ENCODE measurements around the gene RTF2. TPM values are rescaled to one million over a fixed set of nuclear protein-coding genes. Genes with fewer than 3 reads are reported as not detected.
"Not testable (repeated sequence)": the region's sequence is repeated elsewhere in the genome, so short reads cannot be mapped to it uniquely, and the experiment has no call there.

Gene RTF2
- total RNA-seq, 5 donors from 2014 or later (not counting 1 experiment from before 2014, with no cell fraction given), result 55.8 to 69.7 (median 64.8) TPM

- POLR2A ChIA-PET; H3K4me3 Mint-ChIP-seq; H3K27me3 ChIP-seq (replicated peaks in 1 of 2; ENCODE audit: control insufficient read depth in 2 of 2, extremely low read depth in 1 of 2, insufficient read depth in 2 of 2, low read length in 1 of 2); ATAC-seq (replicated peaks in 1 of 4); H3K27me3 Mint-ChIP-seq; H3K27ac ChIP-seq (ENCODE audit: low read length); H3K4me3 ChIP-seq (ENCODE audit: control insufficient read depth in 1 of 2, extremely low read depth in 1 of 2, low read length in 1 of 2); H3K9me3 ChIP-seq; DNase-seq; H3K27ac Mint-ChIP-seq; H3K4me1 ChIP-seq (ENCODE audit: control insufficient read depth in 1 of 2, extremely low read depth in 1 of 2, insufficient read depth in 2 of 2, low read length in 2 of 2): not testable (repeated sequence)
- peaks cover 0 to 13% (median 12%) of the 10 kb centered on the region in 3 donors for H3K9me3 Mint-ChIP-seq
- H3K36me3 Mint-ChIP-seq, result peaks cover 28% of the 10 kb centered on the region
- CTCF ChIA-PET, result interaction anchor here in 1 of 2 donors (0.6 kb wide), 1 partner anchor 42 kb away, joined by 3 read pairs; no protein-coding TSS in a partner anchor
- H3K36me3 ChIP-seq (ENCODE audit: control insufficient read depth in 2 of 2, extremely low read depth in 1 of 2, insufficient read depth in 1 of 2, low read length in 1 of 2), result peaks cover 3 to 11% of the 10 kb centered on the region in 2 donors
- H3K4me1 Mint-ChIP-seq, result peaks cover 7 to 21% (median 8%) of the 10 kb centered on the region in 3 donors
- 88% methylated on average over 3 of the region's 7 CpGs for WGBS (ENCODE audit: insufficient coverage)
These were observed 56.0 kb downstream of the RTF2 start, which contains the start of gene FAM209A for GRCh38 chr20:56524444-56524843. FAM209A (plus strand) TSS chr20:56524744; CDS start chr20:56524809, 65 bp downstream.

GRCh38 chr20:56527521-56527920 is 59.1 kb downstream of the RTF2 start:
- ChIA-PET CTCF (no interaction called here), POLR2A (no interaction called here)
- Histone ChIP-seq H3K27me3 (replicated peaks in 1 of 2; ENCODE audit: control insufficient read depth in 2 of 2, extremely low read depth in 1 of 2, insufficient read depth in 2 of 2, low read length in 1 of 2) (no peaks in the 10 kb centered on the region), H3K4me3 (ENCODE audit: control insufficient read depth in 1 of 2, extremely low read depth in 1 of 2, low read length in 1 of 2) (no peak overlapping the region), H3K9me3 (no peaks in the 10 kb centered on the region), H3K27ac (ENCODE audit: low read length) (no peak overlapping the region), H3K4me1 (ENCODE audit: control insufficient read depth in 1 of 2, extremely low read depth in 1 of 2, insufficient read depth in 2 of 2, low read length in 2 of 2) (peaks cover 3 to 4% of the 10 kb centered on the region in 2 experiments), H3K36me3 (ENCODE audit: control insufficient read depth in 2 of 2, extremely low read depth in 1 of 2, insufficient read depth in 1 of 2, low read length in 1 of 2) (no peaks in the 10 kb centered on the region)
- WGBS (ENCODE audit: insufficient coverage), result 99% methylated on average over 7 of the region's 7 CpGs
- Mint-ChIP-seq H3K9me3 (no peaks in the 10 kb centered on the region), H3K27me3 (no peaks in the 10 kb centered on the region), H3K4me1 (peaks cover 7 to 16% (median 8%) of the 10 kb centered on the region in 3 donors), H3K36me3 (peaks cover 7% of the 10 kb centered on the region), H3K27ac (no peak overlapping the region), H3K4me3 (no peak overlapping the region)
- DNase-seq, result no peak
- no peak for ATAC-seq (replicated peaks in 1 of 4)

GRCh38 chr20:56532946-56533345 is 64.5 kb downstream of the RTF2 start, which contains the start of gene FAM209B:
FAM209B (plus strand) TSS chr20:56533246; CDS start chr20:56533342, 96 bp downstream.
- H3K4me3 Mint-ChIP-seq; H3K36me3 ChIP-seq (ENCODE audit: control insufficient read depth in 2 of 2, extremely low read depth in 1 of 2, insufficient read depth in 1 of 2, low read length in 1 of 2); DNase-seq; H3K9me3 Mint-ChIP-seq; ATAC-seq (replicated peaks in 1 of 4); H3K4me3 ChIP-seq (ENCODE audit: control insufficient read depth in 1 of 2, extremely low read depth in 1 of 2, low read length in 1 of 2); H3K27me3 Mint-ChIP-seq; H3K9me3 ChIP-seq; H3K4me1 Mint-ChIP-seq; H3K27me3 ChIP-seq (replicated peaks in 1 of 2; ENCODE audit: control insufficient read depth in 2 of 2, extremely low read depth in 1 of 2, insufficient read depth in 2 of 2, low read length in 1 of 2); H3K27ac Mint-ChIP-seq; POLR2A ChIA-PET; H3K27ac ChIP-seq (ENCODE audit: low read length); CTCF ChIA-PET; H3K4me1 ChIP-seq (ENCODE audit: control insufficient read depth in 1 of 2, extremely low read depth in 1 of 2, insufficient read depth in 2 of 2, low read length in 2 of 2): not testable (repeated sequence)
- H3K36me3 Mint-ChIP-seq, result peaks cover 16% of the 10 kb centered on the region
- 89% methylated on average over 6 of the region's 9 CpGs for WGBS (ENCODE audit: insufficient coverage)

- 86% methylated on average over 1 of the region's 3 CpGs for WGBS (ENCODE audit: insufficient coverage)
- H3K27ac ChIP-seq (ENCODE audit: low read length), result no peak overlapping the region
- Mint-ChIP-seq H3K4me1 (no peaks in the 10 kb centered on the region), H3K27me3 (no peaks in the 10 kb centered on the region), H3K36me3 (peaks cover 13% of the 10 kb centered on the region), H3K27ac (no peak overlapping the region), H3K9me3 (no peaks in the 10 kb centered on the region), H3K4me3 (no peak overlapping the region)
- H3K4me1 ChIP-seq (ENCODE audit: control insufficient read depth in 1 of 2, extremely low read depth in 1 of 2, insufficient read depth in 2 of 2, low read length in 2 of 2), result no peaks in the 10 kb centered on the region
- H3K27me3 ChIP-seq (replicated peaks in 1 of 2; ENCODE audit: control insufficient read depth in 2 of 2, extremely low read depth in 1 of 2, insufficient read depth in 2 of 2, low read length in 1 of 2), result no peaks in the 10 kb centered on the region
- no peaks in the 10 kb centered on the region for H3K36me3 ChIP-seq (ENCODE audit: control insufficient read depth in 2 of 2, extremely low read depth in 1 of 2, insufficient read depth in 1 of 2, low read length in 1 of 2)
- H3K9me3 ChIP-seq, result no peaks in the 10 kb centered on the region
- DNase-seq, result no peak
- POLR2A ChIA-PET, result no interaction called here
- H3K4me3 ChIP-seq (ENCODE audit: control insufficient read depth in 1 of 2, extremely low read depth in 1 of 2, low read length in 1 of 2), result no peak overlapping the region
- CTCF ChIA-PET, result no interaction called here
- no peak for ATAC-seq (replicated peaks in 1 of 4)
These were observed 69.6 kb downstream of the RTF2 start for GRCh38 chr20:56537997-56538396.

DNA sequence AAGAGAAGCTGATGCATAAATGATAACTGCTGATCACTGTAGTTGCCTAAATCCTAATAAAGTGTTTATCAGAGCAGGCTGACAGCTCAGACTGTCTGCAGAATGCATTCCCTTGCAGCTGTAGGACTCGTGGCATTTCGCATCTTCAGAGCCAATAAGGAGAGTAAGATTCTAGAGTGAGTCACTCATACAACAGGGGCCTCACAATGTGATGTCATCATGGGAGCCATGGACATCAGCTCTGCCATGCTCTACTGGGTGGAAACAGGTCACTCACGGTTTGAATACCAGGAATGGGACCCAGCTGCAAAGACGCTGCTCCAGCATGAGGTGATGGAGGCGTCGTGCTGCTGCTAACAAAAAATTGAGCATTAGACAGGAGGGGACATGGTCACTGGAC is 72.0 kb downstream of the RTF2 start:
- H3K36me3 ChIP-seq (ENCODE audit: control insufficient read depth in 2 of 2, extremely low read depth in 1 of 2, insufficient read depth in 1 of 2, low read length in 1 of 2), result no peaks in the 10 kb centered on the region
- H3K27ac ChIP-seq (ENCODE audit: low read length), result no peak overlapping the region
- no peaks in the 10 kb centered on the region for H3K9me3 Mint-ChIP-seq
- no peaks in the 10 kb centered on the region for H3K27me3 ChIP-seq (replicated peaks in 1 of 2; ENCODE audit: control insufficient read depth in 2 of 2, extremely low read depth in 1 of 2, insufficient read depth in 2 of 2, low read length in 1 of 2)
- no peaks in the 10 kb centered on the region for H3K9me3 ChIP-seq
- no peak overlapping the region for H3K4me3 ChIP-seq (ENCODE audit: control insufficient read depth in 1 of 2, extremely low read depth in 1 of 2, low read length in 1 of 2)
- peaks cover 5% of the 10 kb centered on the region for H3K36me3 Mint-ChIP-seq
- ChIA-PET CTCF (no interaction called here), POLR2A (no interaction called here)
- H3K4me3 Mint-ChIP-seq, result no peak overlapping the region
- H3K4me1 ChIP-seq (ENCODE audit: control insufficient read depth in 1 of 2, extremely low read depth in 1 of 2, insufficient read depth in 2 of 2, low read length in 2 of 2), result no peaks in the 10 kb centered on the region
- 89% methylated on average over 6 of the region's 6 CpGs for WGBS (ENCODE audit: insufficient coverage)
- no peak overlapping the region for H3K27ac Mint-ChIP-seq
- DNase-seq, result no peak
- no peak for ATAC-seq (replicated peaks in 1 of 4)
- H3K27me3 Mint-ChIP-seq, result no peaks in the 10 kb centered on the region
- H3K4me1 Mint-ChIP-seq, result no peaks in the 10 kb centered on the region

DNA sequence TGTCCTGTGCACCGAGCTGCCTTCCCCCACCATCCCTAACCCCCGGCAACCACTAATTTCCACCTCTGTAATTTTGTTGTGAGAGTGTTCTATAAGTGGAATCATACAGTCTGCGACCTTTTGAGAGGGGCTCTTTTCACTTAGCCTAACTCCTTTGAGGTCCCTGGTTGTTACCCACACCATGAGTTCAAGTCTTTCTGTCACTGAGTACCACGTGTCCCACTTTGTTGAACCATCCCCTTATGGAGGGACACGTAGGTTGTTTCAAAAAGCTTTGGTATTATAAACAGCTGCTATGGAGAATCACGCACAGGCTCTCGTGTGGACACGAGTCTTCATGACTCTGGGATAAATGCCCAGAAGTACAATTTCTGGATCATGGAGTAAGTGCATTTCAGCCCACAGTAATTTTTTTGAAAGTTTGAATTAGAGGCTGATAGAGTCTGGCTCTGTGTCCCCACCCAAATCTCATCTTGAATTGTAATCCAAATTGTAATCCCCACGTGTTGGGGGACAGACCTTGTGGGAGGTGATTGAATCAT is 74.1 kb downstream of the RTF2 start:
- H3K27me3 Mint-ChIP-seq, result no peaks in the 10 kb centered on the region
- H3K27me3 ChIP-seq (replicated peaks in 1 of 2; ENCODE audit: control insufficient read depth in 2 of 2, extremely low read depth in 1 of 2, insufficient read depth in 2 of 2, low read length in 1 of 2), result no peaks in the 10 kb centered on the region
- no peak for ATAC-seq (replicated peaks in 1 of 4)
- no peak overlapping the region for H3K27ac ChIP-seq (ENCODE audit: low read length)
- CTCF ChIA-PET, result no interaction called here
- no peak overlapping the region for H3K4me3 ChIP-seq (ENCODE audit: control insufficient read depth in 1 of 2, extremely low read depth in 1 of 2, low read length in 1 of 2)
- DNase-seq, result no peak
- H3K36me3 Mint-ChIP-seq, result no peaks in the 10 kb centered on the region
- H3K9me3 ChIP-seq, result no peaks in the 10 kb centered on the region
- no peaks in the 10 kb centered on the region for H3K9me3 Mint-ChIP-seq
- H3K4me1 Mint-ChIP-seq, result no peaks in the 10 kb centered on the region
- no peaks in the 10 kb centered on the region for H3K36me3 ChIP-seq (ENCODE audit: control insufficient read depth in 2 of 2, extremely low read depth in 1 of 2, insufficient read depth in 1 of 2, low read length in 1 of 2)
- H3K4me3 Mint-ChIP-seq, result no peak overlapping the region
- POLR2A ChIA-PET, result no interaction called here
- H3K27ac Mint-ChIP-seq, result no peak overlapping the region
- WGBS (ENCODE audit: insufficient coverage), result 97% methylated on average over 4 of the region's 9 CpGs
- no peaks in the 10 kb centered on the region for H3K4me1 ChIP-seq (ENCODE audit: control insufficient read depth in 1 of 2, extremely low read depth in 1 of 2, insufficient read depth in 2 of 2, low read length in 2 of 2)
